ENCODE data around the gene RAB12.

DNA sequence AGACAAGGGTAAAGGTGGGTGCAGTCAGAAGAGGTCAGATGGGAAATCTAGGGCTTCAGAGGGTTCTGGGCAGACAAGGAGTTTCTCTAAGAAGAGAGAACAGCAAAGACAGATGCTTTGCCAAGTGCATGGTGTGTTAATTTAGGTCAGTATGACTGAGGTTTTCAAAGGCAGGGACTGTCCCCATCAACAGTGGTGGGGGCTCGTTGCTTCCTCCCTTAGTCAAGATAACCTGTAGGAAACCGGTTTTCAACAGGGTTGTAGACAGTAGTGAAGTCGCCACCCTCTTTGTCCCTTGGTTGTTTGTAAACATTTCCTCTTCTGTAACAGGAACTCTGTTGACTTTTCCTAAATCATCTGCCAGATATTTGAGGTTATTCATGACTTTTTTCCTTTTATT is 11.6 kb downstream of the RAB12 start:
- no peak for TF ChIP-seq EZH2phosphoT487 (IDR thresholded peaks at IDR 0.05)
- TF ChIP-seq, protein P1, sequence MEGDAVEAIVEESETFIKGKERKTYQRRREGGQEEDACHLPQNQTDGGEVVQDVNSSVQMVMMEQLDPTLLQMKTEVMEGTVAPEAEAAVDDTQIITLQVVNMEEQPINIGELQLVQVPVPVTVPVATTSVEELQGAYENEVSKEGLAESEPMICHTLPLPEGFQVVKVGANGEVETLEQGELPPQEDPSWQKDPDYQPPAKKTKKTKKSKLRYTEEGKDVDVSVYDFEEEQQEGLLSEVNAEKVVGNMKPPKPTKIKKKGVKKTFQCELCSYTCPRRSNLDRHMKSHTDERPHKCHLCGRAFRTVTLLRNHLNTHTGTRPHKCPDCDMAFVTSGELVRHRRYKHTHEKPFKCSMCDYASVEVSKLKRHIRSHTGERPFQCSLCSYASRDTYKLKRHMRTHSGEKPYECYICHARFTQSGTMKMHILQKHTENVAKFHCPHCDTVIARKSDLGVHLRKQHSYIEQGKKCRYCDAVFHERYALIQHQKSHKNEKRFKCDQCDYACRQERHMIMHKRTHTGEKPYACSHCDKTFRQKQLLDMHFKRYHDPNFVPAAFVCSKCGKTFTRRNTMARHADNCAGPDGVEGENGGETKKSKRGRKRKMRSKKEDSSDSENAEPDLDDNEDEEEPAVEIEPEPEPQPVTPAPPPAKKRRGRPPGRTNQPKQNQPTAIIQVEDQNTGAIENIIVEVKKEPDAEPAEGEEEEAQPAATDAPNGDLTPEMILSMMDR (IDR thresholded peaks at IDR 0.05) = no peak

All from neural progenitor cell (in vitro differentiated cells).